Measurements from ENCODE around the gene CADPS2.
A peak's percentile ranks its signal among the peaks of the same experiment; 100 is the strongest.

Gene CADPS2

GRCh38 chr7:122423591-122423990 lies 462.7 kb downstream of the CADPS2 start:
- no peak overlapping the region for H3K4me3 ChIP-seq (ENCODE audit: low read depth, low read length)
- DNase-seq (ENCODE audit: low read depth), result no peak
- in situ Hi-C loops (cut with HindIII; ENCODE audit: low sequenced_read_pairs), result no loop called here
- TF ChIP-seq CTCF (IDR thresholded peaks at IDR 0.05; ENCODE audit: low read depth, low read length, missing control alignments), result no peak

GRCh38 chr7:122416336-122416735 lies 469.9 kb downstream of the CADPS2 start:
- in situ Hi-C loops (cut with HindIII; ENCODE audit: low sequenced_read_pairs), result no loop called here
- no peak overlapping the region for H3K4me3 ChIP-seq (ENCODE audit: low read depth, low read length)
- no peak for TF ChIP-seq CTCF (IDR thresholded peaks at IDR 0.05; ENCODE audit: low read depth, low read length, missing control alignments)
- DNase-seq (ENCODE audit: low read depth), result no peak

- TF ChIP-seq CTCF (IDR thresholded peaks at IDR 0.05; ENCODE audit: low read depth, low read length, missing control alignments), result no peak
- in situ Hi-C loops (cut with HindIII; ENCODE audit: low sequenced_read_pairs), result no loop called here
- H3K4me3 ChIP-seq (ENCODE audit: low read depth, low read length), result no peak overlapping the region
- DNase-seq (ENCODE audit: low read depth), result no peak
Observed at GRCh38 chr7:122415510-122415909, 470.8 kb downstream of the CADPS2 start.

- H3K4me3 ChIP-seq (ENCODE audit: low read depth, low read length), result no peak overlapping the region
Observed at GRCh38 chr7:122413339-122413738, 472.9 kb downstream of the CADPS2 start.

GRCh38 chr7:122412883-122413282 lies 473.4 kb downstream of the CADPS2 start:
- peak; percentile 42 for DNase-seq (ENCODE audit: low read depth)
- in situ Hi-C loops (cut with HindIII; ENCODE audit: low sequenced_read_pairs), result no loop called here
- no peak overlapping the region for H3K4me3 ChIP-seq (ENCODE audit: low read depth, low read length)
- no peak for TF ChIP-seq CTCF (IDR thresholded peaks at IDR 0.05; ENCODE audit: low read depth, low read length, missing control alignments)

More at GRCh38 chr7:122413339-122413738, 472.9 kb downstream of the CADPS2 start:
- TF ChIP-seq CTCF (IDR thresholded peaks at IDR 0.05; ENCODE audit: low read depth, low read length, missing control alignments), result no peak
- in situ Hi-C loops (cut with HindIII; ENCODE audit: low sequenced_read_pairs), result no loop called here
- DNase-seq (ENCODE audit: low read depth), result no peak

GRCh38 chr7:122412441-122412840 lies 473.8 kb downstream of the CADPS2 start:
- in situ Hi-C loops (cut with HindIII; ENCODE audit: low sequenced_read_pairs), result no loop called here
- H3K4me3 ChIP-seq (ENCODE audit: low read depth, low read length), result no peak overlapping the region
- TF ChIP-seq CTCF (IDR thresholded peaks at IDR 0.05; ENCODE audit: low read depth, low read length, missing control alignments), result no peak
- DNase-seq (ENCODE audit: low read depth), result no peak

GRCh38 chr7:122407195-122407594 lies 479.1 kb downstream of the CADPS2 start:
- no peak for DNase-seq (ENCODE audit: low read depth)
- TF ChIP-seq CTCF (IDR thresholded peaks at IDR 0.05; ENCODE audit: low read depth, low read length, missing control alignments), result no peak
- in situ Hi-C loops (cut with HindIII; ENCODE audit: low sequenced_read_pairs), result no loop called here
- no peak overlapping the region for H3K4me3 ChIP-seq (ENCODE audit: low read depth, low read length)
